Activated CD8-positive, alpha-beta memory T cell treated with anti-CD3 and anti-CD28 coated beads for 1 hour (primary cell): Measurements from ENCODE around the gene EIF1B.

Experiments used
- DNase-seq, 2 donors: peaks; one replicate each; pipeline ENCODE4 v3.0.0-alpha.2; 2020; ENCODE audit warnings: low read depth in 1 of 2; ENCODE audit errors: extremely low read depth in 1 of 2

Gene EIF1B

GRCh38 chr3:40340541-40341170 lies 31.1 kb downstream of the EIF1B start:
- DNase-seq: no peak

DNA sequence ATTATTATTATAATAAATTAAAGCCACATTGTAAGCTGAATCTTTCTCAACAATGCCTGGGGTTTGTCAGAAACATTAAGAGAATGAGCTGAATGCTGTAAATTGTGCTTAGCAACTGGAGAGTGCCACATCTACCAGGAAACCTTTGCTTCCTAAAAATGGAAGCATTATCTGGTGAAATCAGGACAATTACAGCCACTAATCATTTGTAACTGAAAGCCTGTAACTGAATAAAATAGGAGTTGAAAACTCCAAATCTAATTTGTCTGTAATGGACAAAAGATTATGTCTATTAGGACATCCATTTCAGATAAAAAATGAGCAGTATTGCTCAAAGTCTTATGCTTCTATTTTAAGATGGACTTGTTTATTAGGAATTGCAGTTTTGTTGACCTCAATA lies 32.2 kb downstream of the EIF1B start:
- no peak for DNase-seq

DNA sequence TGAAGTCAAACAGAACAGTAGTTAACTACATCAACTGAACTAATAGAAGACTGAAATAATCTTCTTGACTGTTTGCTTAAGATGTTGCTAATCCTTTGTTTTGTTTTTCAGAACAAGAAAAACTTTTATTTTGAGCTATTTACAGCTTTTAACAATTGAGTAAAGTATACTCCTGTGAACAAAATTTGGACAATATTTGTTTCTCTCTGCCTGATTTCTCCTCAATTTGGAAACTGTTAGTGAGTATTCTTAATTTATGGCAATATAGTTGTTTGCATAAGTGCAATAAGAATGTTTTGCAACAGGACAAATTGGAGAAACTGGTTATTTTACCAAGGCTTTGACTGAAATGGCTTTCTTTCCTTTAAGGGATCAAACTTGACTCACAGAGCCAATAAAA lies 41.0 kb downstream of the EIF1B start:
- no peak for DNase-seq

DNA sequence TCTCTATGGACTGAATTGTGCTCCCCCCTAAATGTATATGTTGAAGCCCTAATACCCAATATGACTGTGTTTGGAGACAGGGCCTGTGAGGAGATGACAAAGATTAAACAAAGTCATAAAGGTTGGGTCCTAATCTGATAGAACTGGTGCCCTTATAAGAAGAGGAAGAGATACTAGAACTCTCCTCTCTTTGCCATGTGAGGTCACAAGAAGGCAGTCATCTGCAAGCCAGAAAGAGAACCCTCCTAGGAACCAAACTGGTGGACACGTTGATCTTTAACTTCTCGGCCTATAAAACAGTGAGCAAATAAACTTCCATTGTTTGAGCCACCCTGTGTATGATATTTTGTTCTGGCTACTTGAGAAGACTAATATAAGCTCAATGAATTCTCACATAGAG lies 45.9 kb downstream of the EIF1B start:
- no peak for DNase-seq

DNA sequence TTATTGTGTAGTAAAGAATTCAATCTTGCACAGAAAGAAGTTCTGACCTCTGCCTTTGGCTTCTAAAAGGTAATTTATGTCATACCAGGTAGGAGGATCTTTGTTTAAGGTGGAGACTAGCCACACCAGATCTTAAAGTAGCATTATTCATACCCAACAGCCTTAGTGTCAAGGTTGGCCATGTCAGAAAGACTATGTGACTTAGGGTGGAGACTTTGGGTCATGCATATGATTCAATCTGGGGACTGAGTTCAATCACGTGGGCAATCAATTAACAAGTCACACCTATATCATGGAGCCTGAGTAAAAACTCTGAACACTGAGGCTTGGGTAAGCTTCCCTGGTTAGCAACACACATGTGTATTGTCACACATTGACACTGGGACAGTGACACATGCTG lies 48.9 kb downstream of the EIF1B start:
- DNase-seq: no peak
